ENCODE measurements around the gene KIAA1217.

DNA sequence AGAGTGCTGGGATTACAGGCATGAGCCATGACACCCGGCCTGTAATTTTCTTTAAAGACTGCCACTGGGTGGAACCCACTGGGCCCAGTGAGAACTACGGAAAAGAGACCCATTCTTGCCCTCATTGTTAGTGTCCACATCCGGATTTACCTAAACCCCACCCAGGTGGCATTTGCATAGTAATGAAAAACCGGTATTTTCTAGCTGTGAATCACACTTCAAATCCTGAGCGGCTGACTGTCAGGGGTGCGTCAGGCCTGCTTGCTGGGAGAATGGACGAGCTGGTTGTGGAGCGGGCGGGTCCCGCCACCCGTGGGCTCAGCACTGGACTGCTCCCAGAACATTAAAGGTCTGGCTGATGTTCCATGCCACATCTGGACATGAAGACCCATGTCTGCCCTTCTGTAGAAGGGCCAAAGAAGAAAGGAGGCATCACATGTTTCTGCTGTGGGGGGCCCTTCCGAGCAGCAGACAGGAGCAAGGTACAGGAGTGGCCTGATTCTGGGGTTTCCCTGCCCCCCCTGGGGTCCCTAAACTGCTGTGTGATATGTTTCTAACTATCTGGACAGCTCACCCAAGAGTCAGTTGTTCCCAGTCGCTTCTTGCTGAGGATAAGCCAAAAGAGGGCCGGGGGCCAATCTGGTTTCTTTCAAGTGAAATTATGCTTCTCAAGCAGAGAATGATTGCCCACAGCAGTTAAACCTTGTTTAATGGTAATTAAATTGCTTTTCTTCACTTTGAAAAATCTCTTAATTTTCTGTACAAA lies 46.4 kb downstream of the KIAA1217 start:
- TF ChIP-seq, protein P1, sequence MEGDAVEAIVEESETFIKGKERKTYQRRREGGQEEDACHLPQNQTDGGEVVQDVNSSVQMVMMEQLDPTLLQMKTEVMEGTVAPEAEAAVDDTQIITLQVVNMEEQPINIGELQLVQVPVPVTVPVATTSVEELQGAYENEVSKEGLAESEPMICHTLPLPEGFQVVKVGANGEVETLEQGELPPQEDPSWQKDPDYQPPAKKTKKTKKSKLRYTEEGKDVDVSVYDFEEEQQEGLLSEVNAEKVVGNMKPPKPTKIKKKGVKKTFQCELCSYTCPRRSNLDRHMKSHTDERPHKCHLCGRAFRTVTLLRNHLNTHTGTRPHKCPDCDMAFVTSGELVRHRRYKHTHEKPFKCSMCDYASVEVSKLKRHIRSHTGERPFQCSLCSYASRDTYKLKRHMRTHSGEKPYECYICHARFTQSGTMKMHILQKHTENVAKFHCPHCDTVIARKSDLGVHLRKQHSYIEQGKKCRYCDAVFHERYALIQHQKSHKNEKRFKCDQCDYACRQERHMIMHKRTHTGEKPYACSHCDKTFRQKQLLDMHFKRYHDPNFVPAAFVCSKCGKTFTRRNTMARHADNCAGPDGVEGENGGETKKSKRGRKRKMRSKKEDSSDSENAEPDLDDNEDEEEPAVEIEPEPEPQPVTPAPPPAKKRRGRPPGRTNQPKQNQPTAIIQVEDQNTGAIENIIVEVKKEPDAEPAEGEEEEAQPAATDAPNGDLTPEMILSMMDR (IDR thresholded peaks at IDR 0.05), result no peak
- TF ChIP-seq POLR2A (IDR thresholded peaks at IDR 0.05), result no peak
